ENCODE data around the gene P2RY1. TPM values are rescaled to one million over a fixed set of nuclear protein-coding genes. Genes with fewer than 3 reads are reported as not detected.
A peak's percentile ranks its signal among the peaks of the same experiment; 100 is the strongest.

P2RY1 gene
- total and polyA plus RNA-seq, 9 of the 15 experiments (the other 6 are each of a cell fraction or from before 2014, with no cell fraction given) = 6.0 to 27.9 (median 18.4) TPM

GRCh38 chr3:152849996-152850578, 15.2 kb downstream of the P2RY1 start (continued):
- TF ChIP-seq GTF3C2 (IDR thresholded peaks at IDR 0.05; ENCODE audit: borderline replicate concordance, extremely low read depth, insufficient read length) = no peak
- TF ChIP-seq ATF3 (IDR thresholded peaks at IDR 0.05) = peak; percentile 58
- no peak for TF ChIP-seq ATF3 (CRISPR knock-in tag; conservative IDR thresholded peaks at IDR 0.05)
- no peak for TF ChIP-seq ZBTB33 (CRISPR knock-in tag; IDR thresholded peaks at IDR 0.05)
- no peak for TF ChIP-seq MCM5 (IDR thresholded peaks at IDR 0.05; ENCODE audit: low read depth)
- peak; percentile 90 for TF ChIP-seq ZNF592 (IDR thresholded peaks at IDR 0.05)
- TF ChIP-seq STAT5A (IDR thresholded peaks at IDR 0.05; ENCODE audit: borderline replicate concordance, low read length) = no peak
- peak; percentile 68 for TF ChIP-seq L3MBTL2 (IDR thresholded peaks at IDR 0.05)
- no peak for TF ChIP-seq THRA (IDR thresholded peaks at IDR 0.05)
- TF ChIP-seq TBP (optimal IDR thresholded peaks at IDR 0.05; ENCODE audit: low read depth, low read length) = peak; percentile 4
- TF ChIP-seq ATF7 (IDR thresholded peaks at IDR 0.05) = peak; percentile 32; the same call in 1 of the 2 replicates
- TF ChIP-seq NR2F6 (CRISPR knock-in tag; IDR thresholded peaks at IDR 0.05) = no peak
- peak; percentile 80 for TF ChIP-seq CREB3 (tag; conservative IDR thresholded peaks at IDR 0.05; ENCODE audit: low read depth)
- TF ChIP-seq BACH1 (tag; IDR thresholded peaks at IDR 0.05) = 0 out of 2 replicates have a peak, but pooled peaks have one; percentile 49
- peak; percentile 52; the same call in 1 of the 2 replicates for TF ChIP-seq EP300 (IDR thresholded peaks at IDR 0.05; ENCODE audit: low read length)
